Activated CD8-positive, alpha-beta memory T cell treated with anti-CD3 and anti-CD28 coated beads for 4 hours (primary cell): Measurements from ENCODE around the gene SASH3.
"Not testable (repeated sequence)": the region's sequence is repeated elsewhere in the genome, so short reads cannot be mapped to it uniquely, and the experiment has no call there.

Experiments used
- DNase-seq, 2 donors: peaks; one replicate each; pipeline ENCODE4 v3.0.0-alpha.2; 2020; ENCODE audit warnings: low read depth in 2 of 2

Gene SASH3

GRCh38 chrX:129779747-129780146 is at the start of gene SASH3:
Gene SASH3, plus strand, starts transcription at chrX:129779949. Its CDS starts 149 bp downstream, at chrX:129780098.
- DNase-seq: no peak

- no peak for DNase-seq
Measured at GRCh38 chrX:129731228-129731627, 48.5 kb upstream of the SASH3 start.

- DNase-seq: no peak
Measured at GRCh38 chrX:129732857-129733256, 46.9 kb upstream of the SASH3 start.

GRCh38 chrX:129733335-129733734 is 46.4 kb upstream of the SASH3 start:
- no peak for DNase-seq

GRCh38 chrX:129736491-129736890 is 43.3 kb upstream of the SASH3 start:
- DNase-seq: no peak

- no peak for DNase-seq
Measured at GRCh38 chrX:129737916-129738315, 41.8 kb upstream of the SASH3 start.

- DNase-seq: no peak
Measured at GRCh38 chrX:129738466-129739308, 41.1 kb upstream of the SASH3 start, which contains the start of gene XPNPEP2. Gene XPNPEP2, plus strand, starts transcription at chrX:129738979. Its CDS starts 235 bp downstream, at chrX:129739214.

GRCh38 chrX:129739578-129739977 is 40.2 kb upstream of the SASH3 start:
- DNase-seq: no peak

GRCh38 chrX:129741880-129742758 is 37.6 kb upstream of the SASH3 start:
- no peak for DNase-seq

GRCh38 chrX:129742759-129743152 is 37.0 kb upstream of the SASH3 start:
- DNase-seq: not testable (repeated sequence)

- DNase-seq: no peak
Measured at GRCh38 chrX:129743821-129744220, 35.9 kb upstream of the SASH3 start.

GRCh38 chrX:129744861-129745321 is 34.9 kb upstream of the SASH3 start:
- no peak for DNase-seq

GRCh38 chrX:129746557-129747470 is 32.9 kb upstream of the SASH3 start:
- DNase-seq: no peak

- no peak for DNase-seq
Measured at GRCh38 chrX:129747533-129747932, 32.2 kb upstream of the SASH3 start.

GRCh38 chrX:129748305-129748704 is 31.4 kb upstream of the SASH3 start:
- DNase-seq: no peak

- no peak for DNase-seq
Measured at GRCh38 chrX:129749069-129749468, 30.7 kb upstream of the SASH3 start.

GRCh38 chrX:129750971-129751370 is 28.8 kb upstream of the SASH3 start:
- DNase-seq: no peak

GRCh38 chrX:129754056-129755024 is 25.4 kb upstream of the SASH3 start:
- no peak for DNase-seq

GRCh38 chrX:129755779-129756650 is 23.7 kb upstream of the SASH3 start:
- DNase-seq: no peak
